GM21515 (cell line): ENCODE results near the gene DENND2A.
"Not testable (repeated sequence)": the region's sequence is repeated elsewhere in the genome, so short reads cannot be mapped to it uniquely, and the experiment has no call there.

Experiments
- ATAC-seq: cut with Tn5 transposase; IDR thresholded peaks from one replicate; pipeline ENCODE4 v1.9.1; 2021; ENCODE audit not compliant: unreplicated experiment

DENND2A gene

GRCh38 chr7:140557069-140557468, 83.5 kb downstream of the DENND2A start:
- ATAC-seq, result no peak

DNA sequence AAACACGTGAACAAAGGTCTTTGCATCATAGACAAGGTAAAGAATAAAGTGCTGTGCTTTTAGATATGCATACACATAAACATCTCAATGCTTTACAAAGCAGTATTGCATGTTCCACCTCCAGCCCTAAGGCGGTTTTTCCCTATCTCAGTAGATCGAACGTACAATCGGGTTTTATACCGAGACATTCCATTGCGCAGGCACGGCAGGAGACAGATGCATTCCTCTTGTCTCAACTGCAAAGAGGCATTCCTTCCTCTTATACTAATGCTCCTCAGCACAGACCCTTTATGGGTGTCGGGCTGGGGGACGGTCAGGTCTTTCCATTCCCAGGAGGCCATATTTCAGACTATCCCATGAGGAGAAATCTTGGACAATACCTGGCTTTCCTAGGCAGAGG, 87.4 kb downstream of the DENND2A start:
- not testable (repeated sequence) for ATAC-seq

DNA sequence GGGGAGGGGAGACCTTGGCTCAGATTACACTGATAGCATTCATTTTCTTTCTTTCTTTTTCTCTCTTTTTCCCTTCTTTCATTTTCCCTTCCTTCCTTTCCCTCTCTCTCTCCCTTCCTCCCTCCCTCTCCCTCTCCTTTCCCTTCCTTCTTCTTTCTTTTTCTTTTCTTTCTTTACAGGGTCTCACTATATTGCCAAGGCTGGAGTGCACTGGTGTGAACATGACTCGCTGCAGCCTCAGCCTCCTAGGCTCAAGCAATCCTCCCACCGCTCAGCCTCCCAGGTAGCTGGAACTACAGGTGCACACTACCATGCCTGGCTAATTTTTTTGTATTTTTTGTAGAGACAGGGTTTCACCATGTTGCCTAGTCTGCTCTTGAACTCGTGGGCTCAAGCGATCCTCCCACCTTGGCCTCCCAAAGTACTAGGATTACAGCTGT, 88.4 kb downstream of the DENND2A start:
- ATAC-seq, result no peak

GRCh38 chr7:140551355-140552239, 89.0 kb downstream of the DENND2A start:
- ATAC-seq, result no peak

DNA sequence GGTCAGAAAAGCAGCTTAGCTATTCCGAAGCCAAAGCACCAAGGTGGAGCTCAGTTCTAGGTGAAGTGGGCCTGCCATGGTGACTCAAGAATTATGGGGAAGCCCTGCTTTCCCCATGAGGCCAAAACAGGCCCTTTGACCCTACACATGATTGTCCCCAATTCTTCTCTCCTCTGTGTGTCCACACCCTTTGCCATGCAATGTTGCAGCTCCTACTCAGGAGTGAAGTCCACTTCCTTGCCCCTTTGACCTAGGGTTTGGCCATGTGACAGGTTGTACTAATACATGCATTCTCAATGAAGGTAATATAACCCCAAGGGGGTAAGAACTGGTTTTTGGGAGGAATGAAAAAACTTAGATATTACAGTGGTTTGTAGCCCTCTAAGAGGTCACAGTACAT, 93.7 kb downstream of the DENND2A start:
- no peak for ATAC-seq

GRCh38 chr7:140544388-140544826, 96.2 kb downstream of the DENND2A start:
- no peak for ATAC-seq

- ATAC-seq, result no peak
Measured at GRCh38 chr7:140542228-140542603, 98.4 kb downstream of the DENND2A start.

DNA sequence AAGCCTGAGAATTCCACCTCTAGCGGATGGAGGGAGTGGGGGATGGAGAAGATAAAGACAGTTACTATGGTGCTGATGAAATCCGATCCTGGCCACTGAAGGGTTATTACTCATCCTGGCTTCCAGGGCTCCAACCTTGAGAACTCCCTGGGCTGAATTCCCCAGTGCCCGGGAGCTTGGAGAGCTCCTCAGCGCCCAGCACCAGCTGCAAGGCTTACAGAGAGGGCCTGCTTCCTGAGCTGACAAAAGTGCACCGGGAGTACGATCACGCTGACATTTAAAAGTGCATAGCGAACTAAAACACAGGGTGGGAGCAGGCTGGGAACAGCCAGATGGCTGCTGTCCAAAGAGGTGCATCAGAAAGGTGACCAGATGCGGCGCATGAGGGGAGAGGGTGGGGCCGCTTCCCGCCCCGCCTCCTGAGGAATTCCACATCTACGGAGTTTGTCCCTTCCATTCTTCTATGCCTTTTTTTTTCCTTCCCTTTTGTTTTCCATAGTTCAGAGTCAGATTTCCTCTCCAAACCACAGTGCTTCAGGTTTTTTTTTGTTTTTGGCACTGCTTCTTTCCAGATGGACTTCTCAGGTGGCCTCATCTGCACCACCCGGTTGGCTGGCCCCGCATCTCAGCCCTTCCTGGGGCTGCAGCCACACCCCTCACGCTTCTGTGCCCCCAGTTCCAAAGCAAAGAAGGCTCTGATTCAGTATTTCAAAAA, 98.9 kb downstream of the DENND2A start:
- no peak for ATAC-seq

GRCh38 chr7:140541176-140541512, 99.5 kb downstream of the DENND2A start:
- ATAC-seq, result no peak

GRCh38 chr7:140540136-140540777, 100.4 kb downstream of the DENND2A start:
- ATAC-seq, result no peak

DNA sequence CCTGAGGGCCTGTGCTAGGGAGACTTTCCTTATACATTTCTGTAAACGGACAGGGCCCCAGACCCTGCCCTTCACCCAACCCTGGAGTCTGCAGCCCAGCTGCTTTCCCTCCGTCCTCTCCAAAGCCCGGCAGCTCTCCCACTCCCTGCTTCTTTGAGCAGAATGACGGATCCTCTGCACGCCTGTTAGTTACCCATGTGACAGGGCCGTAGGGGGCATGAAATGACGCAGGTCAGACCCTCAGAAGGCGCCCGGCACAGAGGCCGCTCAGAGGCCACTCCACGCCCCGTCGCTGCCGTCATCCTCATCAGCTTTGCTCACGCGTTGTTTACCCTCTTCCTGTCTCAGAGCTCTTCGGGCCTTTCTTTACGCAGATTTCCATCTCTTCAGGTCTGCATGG, 101.2 kb downstream of the DENND2A start:
- ATAC-seq, result no peak

GRCh38 chr7:140537750-140538482, 102.7 kb downstream of the DENND2A start:
- ATAC-seq, result no peak

DNA sequence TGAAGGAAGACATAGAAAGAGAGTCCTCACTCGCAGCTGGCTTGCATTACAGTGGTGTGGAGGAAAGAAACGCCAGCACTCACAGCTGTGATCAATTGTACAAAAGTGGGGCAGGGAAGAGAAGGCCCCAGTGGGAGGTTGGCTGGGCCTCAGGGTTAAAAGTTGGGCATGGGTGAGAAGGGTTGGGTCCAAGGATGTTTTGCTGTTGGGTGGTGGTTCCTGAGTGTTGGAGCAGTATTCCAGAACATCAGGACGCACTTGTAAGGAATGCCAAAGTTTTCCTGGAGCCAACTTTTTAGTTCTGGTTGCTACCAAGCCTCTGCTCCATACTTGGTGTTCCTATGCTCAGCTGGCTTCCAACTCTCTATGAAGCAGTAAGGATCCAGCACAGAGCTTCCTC, 105.9 kb downstream of the DENND2A start:
- ATAC-seq, result no peak

GRCh38 chr7:140533394-140533872, 107.2 kb downstream of the DENND2A start:
- ATAC-seq, result no peak

DNA sequence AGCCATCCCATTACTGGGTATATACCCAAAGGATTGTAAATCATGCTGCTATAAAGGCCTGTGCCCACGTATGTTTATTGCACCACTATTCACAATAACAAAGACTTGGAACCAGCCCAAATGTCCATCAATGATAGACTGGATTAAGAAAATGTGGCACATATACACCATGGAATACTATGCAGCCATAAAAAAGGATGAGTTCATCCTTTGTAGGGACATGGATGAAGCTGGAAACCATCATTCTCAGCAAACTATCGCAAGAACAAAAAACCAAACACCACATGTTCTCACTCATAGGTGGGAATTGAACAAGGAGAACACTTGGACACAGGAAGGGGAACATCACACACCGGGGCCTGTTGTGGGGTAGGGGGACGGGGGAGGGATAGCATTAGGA, 111.2 kb downstream of the DENND2A start:
- not testable (repeated sequence) for ATAC-seq

GRCh38 chr7:140526787-140527664, 113.6 kb downstream of the DENND2A start:
- ATAC-seq, result no peak

DNA sequence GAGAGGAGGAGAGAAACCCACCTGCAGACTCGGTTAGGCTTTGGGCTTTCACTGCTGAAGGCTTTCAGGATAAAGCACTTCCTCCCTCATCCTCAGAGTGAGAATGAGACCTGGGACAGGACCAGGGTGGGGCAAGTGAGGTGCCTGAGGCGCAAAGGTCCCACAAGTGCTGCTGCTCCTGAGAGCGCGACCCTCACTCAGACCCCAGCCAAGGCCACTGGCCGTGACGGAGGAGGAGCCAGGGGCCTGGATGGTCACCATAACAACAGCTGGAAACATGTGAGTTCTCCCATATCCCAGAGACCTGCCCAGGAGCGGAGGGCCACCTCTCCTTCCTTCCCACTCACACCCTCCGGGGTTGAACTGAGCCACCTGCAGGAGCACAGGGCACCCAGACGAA, 114.4 kb downstream of the DENND2A start:
- ATAC-seq, result no peak

- ATAC-seq, result no peak
Measured at GRCh38 chr7:140525743-140526142, 114.9 kb downstream of the DENND2A start.

- ATAC-seq, result no peak
Measured at GRCh38 chr7:140521421-140521820, 119.2 kb downstream of the DENND2A start.

DNA sequence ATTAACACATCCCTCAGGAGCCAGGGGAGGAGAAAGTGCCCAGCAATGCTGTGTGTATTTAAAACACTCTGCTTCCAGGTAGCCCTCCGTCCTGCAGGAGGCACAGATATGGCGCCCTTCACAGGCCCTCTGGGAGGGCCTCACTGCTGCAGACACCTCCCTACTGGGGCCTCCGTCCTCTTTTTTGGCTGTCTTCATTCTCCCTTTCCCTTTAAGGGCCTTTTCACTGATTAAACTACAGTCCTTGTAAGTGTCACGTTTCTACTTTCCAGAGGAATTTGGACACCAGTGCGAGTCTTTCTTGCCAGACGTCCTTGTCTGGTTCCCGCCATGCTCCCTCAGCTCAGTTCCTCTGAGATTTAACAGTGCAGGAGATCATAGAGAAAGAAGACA, 121.6 kb downstream of the DENND2A start:
- ATAC-seq, result no peak
